ENCODE measurements around the gene CD96.
"Not testable (repeated sequence)": the region's sequence is repeated elsewhere in the genome, so short reads cannot be mapped to it uniquely, and the experiment has no call there.

Gene CD96, protein sequence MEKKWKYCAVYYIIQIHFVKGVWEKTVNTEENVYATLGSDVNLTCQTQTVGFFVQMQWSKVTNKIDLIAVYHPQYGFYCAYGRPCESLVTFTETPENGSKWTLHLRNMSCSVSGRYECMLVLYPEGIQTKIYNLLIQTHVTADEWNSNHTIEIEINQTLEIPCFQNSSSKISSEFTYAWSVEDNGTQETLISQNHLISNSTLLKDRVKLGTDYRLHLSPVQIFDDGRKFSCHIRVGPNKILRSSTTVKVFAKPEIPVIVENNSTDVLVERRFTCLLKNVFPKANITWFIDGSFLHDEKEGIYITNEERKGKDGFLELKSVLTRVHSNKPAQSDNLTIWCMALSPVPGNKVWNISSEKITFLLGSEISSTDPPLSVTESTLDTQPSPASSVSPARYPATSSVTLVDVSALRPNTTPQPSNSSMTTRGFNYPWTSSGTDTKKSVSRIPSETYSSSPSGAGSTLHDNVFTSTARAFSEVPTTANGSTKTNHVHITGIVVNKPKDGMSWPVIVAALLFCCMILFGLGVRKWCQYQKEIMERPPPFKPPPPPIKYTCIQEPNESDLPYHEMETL

GRCh38 chr3:111541911-111542483 lies at the start of gene CD96:
CD96 (plus strand) TSS chr3:111542197; CDS start chr3:111542249, 52 bp downstream.
- no peak for FAIRE-seq

- FAIRE-seq: no peak
These were observed 48.7 kb upstream of the CD96 start for GRCh38 chr3:111493276-111493675.

DNA sequence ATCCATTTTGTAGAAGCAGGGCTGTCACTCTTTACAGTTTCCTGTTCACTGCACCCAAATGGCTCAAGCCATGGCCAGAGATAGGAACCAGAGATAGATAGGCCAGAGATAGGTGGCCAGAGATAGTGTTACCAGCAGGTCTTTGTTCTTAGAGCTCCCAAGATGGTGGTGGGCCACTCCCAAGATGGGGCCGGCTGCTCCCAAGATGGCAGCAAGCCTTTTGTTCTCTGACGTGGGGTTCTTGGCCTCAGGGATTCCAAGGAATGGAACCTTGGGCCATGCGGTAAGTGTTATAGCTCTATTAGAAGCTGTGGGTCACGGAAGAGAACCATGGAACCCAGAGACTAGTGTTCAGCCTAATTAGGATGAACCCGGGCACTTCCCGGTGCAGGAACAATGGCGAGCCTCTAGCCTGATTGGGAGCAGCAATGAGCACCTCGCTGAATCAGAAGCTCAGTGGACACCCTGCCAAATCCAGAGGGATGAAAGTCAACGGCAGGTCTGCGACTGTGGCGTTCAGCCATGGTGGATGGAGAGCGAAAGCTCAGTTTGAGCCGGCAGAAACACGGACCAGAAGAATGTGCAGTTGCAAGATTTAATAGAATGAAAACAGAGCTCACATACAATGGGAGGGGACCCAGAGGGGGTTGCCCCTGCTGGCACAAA lies 45.0 kb upstream of the CD96 start:
- FAIRE-seq: no peak

GRCh38 chr3:111498022-111498421 lies 44.0 kb upstream of the CD96 start:
- FAIRE-seq: no peak

GRCh38 chr3:111506435-111506834 lies 35.6 kb upstream of the CD96 start:
- FAIRE-seq: no peak

DNA sequence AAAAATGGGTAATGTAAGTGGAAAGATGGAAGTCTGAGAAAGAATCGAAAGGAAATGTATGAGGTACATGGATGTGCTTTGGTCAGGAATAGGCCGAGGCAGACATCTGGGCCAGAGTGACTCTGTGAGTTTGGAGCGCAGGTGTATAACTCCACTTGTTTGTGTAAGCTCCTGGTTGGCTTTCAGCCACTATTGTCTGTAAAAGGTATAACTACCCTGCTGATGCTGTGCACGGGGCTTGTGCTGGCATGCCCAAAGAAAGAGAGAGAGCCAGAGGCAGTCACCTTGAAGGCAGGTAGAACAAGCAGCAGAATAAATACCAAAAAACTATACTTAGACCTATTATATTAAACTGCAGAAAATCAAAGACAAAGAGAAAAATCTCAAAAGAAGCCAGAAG lies 32.7 kb upstream of the CD96 start:
- no peak for FAIRE-seq

GRCh38 chr3:111517801-111518200 lies 24.2 kb upstream of the CD96 start:
- FAIRE-seq: no peak

DNA sequence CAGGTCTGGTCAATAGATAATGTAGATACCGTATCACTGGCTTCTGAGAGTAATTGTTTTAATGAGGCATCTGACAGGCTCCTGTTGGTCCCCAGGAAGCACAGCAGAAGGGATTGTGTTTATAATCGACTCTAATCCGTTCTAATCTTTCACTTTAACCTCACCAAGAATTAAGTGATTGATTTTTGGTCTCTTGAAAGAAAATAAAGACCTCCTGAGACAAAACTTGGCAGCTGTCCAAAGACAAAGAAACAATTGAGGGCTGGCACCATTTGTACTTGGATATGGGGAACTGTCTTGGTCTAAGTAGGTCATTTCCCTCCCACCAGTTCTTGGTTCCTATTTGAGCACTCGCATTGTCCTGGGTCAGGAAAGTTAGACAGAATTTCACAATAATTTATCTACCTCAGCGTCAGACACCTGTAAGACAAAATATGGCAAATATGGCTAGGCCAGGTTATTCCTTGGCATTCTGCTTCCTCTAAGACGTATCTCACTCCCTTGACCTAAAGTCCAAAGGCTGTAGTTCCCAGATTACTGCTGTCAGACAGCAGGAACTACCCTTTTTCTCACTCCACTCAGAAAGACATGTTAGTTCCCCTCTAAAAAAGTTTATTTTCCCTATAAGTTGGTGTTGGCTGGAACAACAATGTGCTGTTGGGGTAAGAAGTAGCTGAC lies 22.7 kb upstream of the CD96 start:
- no peak for FAIRE-seq

DNA sequence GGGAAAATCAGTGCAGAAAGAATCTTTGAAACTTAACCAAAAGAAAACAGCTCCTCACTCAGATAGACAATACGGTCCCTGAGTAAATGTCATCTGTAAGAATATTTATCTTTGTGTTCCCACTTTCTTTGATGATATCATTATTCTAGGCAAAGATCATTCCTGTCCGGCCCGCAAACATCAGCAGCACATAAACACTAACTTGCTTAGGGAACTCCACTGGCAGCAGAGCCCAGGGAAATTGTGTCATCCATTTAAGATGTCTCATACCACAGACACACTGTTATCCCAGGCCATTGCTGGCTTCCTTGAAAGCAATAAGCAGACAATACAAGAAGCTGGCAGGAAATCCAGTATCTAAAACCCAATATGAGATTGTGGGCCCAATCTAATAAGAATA lies 20.1 kb upstream of the CD96 start:
- FAIRE-seq: no peak

- not testable (repeated sequence) for FAIRE-seq
These were observed 17.5 kb upstream of the CD96 start for GRCh38 chr3:111524486-111524885.

- FAIRE-seq: no peak
These were observed 10.6 kb upstream of the CD96 start for GRCh38 chr3:111531446-111531845.

- FAIRE-seq: no peak
These were observed 7.3 kb upstream of the CD96 start for GRCh38 chr3:111534701-111535100.

DNA sequence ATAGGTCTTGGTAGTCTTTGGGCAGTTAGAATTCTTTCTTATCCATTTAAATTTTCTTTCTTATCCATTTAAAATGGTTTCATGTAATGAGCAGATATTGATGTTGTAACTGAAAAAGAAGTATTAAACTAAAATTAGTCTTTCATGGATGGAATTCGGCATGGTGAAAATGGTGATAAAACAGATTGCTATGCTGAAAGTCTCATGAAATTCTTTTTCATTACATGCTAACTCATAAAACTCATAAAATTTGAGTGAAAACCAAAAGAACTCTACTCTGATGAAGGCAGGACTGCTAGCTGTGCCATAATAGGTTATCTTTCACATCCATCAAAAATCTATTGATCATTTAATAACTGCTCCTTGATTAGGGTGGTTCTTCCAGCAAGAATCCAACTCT lies 3.9 kb upstream of the CD96 start:
- FAIRE-seq: no peak

GRCh38 chr3:111538681-111539083 lies 3.3 kb upstream of the CD96 start:
- no peak for FAIRE-seq

DNA sequence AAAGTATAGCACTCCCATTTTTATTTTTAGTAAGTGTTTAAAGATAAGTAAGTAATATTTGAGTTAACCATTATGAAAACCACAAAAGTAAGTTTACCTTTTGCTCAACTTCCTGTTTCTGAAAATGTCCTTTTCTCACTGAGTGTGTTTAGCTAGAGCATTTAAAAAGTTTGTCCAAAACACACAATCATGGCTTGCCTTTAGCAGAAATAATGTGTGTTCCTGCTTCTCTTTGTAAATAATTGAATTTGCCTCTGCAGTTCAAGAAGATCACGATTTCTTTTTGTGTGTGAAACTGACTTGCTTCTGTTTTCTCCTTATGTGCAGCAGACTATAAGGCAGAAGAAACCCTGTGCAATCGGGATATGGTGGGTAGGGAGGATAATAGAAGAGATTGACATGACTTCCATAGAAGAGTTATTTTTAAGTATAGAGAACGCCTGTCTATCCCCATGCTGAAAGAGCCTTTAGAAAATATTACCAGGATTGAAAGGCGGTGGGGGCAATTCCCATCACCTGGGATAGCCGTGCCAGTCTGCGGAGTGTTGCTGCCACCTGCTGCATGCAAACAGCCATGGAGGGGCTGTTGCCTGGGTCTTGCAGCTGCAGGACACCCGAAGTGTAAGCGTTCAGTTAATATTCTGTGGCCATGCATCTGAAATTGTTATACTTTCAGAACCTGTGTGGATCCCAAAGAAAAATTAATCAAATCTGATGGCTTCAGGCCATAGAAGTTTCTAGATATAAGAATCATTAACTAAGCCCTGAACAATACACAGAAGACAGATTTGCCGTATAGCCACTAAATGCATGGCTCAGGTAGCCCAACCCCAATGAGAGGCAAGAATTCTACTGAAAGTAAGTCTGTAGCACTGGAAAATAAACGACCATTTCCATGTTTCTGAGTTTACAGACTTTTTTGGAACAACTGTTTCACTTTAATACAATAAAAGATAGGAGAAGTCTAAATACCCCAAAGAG lies 2.4 kb upstream of the CD96 start:
- FAIRE-seq: no peak

DNA sequence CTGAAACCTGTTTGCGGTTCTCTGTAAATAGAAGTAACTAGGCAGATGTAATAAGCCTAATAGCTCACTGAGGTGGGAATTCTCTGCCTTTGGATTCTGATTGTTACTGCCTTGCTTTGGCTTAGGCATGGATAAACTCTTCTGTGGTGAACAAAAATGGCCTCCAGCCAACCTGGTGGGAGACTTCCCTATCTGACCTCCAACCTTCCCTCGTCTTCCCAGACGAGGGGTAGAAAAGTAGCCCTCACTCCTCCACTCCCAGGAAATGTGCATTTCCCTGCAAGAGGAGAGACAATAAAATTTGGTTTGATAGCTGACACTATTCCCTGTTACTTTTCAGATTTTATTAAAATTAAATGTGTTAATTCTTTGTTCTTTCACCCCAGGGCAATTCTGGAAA lies 606 bp upstream of the CD96 start:
- no peak for FAIRE-seq

- no peak for FAIRE-seq
These were observed 759 bp downstream of the CD96 start for GRCh38 chr3:111542611-111543300.

GRCh38 chr3:111545349-111545748 lies 3.4 kb downstream of the CD96 start:
- no peak for FAIRE-seq

DNA sequence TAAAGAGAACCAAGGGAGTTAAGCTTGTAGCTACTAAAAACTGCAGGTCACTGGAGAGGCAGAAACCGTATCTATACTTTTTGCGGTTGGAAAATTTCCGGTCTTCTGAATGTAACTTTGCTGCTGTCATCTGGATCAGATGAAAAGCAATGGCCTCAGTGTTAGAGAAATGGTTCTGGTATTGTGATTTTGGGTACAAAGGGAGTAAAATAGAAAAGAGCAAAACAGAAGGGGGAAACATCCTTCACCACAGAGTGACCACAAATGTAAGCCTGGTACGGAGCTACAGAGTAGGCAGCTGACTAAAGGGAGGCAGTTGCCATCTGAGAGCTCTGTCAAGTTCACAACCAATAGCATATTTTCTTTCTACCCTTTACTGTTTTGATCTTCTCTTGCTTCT lies 5.6 kb downstream of the CD96 start:
- FAIRE-seq: no peak

DNA sequence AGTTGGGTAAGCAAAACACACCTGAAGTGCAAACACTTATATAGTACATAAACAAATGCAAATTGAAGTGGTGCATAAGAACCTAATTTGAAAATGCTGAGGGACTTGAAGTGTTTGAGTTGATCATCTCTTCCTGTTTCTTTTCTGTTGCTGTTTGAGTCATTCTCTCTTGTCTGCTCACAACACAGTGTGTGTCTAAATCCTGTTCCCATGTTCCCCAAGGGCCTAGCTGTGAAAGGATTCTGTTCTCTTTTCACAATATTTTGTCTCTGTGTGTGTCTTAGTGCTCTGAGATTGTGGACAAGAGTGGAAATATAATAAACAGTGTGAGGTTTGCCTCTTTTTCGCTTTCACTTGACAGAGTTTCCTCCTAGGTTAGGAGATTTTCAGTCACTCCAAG lies 6.1 kb downstream of the CD96 start:
- no peak for FAIRE-seq

DNA sequence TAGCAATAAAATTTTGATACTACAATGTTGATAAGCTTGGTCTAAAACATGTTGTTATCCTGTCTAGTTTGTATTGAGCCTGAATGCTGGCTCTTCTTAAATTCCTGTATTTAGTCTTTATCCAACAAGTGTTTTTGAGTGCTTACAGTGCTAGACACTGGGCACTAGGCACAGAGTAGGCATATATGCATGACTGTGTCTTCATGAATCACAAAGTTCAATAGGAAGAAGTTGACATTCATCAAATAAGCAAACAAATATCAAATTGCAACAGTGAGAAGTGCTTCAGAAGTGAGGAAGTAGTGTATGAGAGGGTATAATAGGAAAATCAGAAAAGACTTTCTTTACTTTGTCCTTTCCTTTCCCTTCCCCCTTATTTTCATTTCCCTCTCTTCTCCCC lies 6.8 kb downstream of the CD96 start:
- FAIRE-seq: no peak
